B cell (primary cell): ENCODE data around the gene SNRPD3.

Experiments used
- CTCF ChIP-seq: fragments of 200-600 bp; IDR thresholded peaks from one replicate; pipeline ENCODE4 v1.8.0; 2022; ENCODE audit warnings: antibody characterized with exemption, mild to moderate bottlenecking
- EZH2 ChIP-seq: IDR thresholded peaks from 2 replicates; pipeline ENCODE4 v1.6.1; 2012; ENCODE audit warnings: borderline replicate concordance, low read depth, mild to moderate bottlenecking, moderate library complexity, low read length; ENCODE audit not compliant: insufficient read depth, poor library complexity, severe bottlenecking

GRCh38 chr22:24588757-24589481, 33.1 kb downstream of the SNRPD3 start:
- TF ChIP-seq CTCF (no peak), EZH2 (no peak)
